ENCODE data around the gene RSPH6A. TPM values are rescaled to one million over a fixed set of nuclear protein-coding genes. Genes with fewer than 3 reads are reported as not detected.

The RSPH6A gene
- total and polyA plus RNA-seq, 2 of the 13 experiments (the other 11 are each of a cell fraction or from before 2014, with no cell fraction given): 0.07 TPM; not detected in 1

DNA sequence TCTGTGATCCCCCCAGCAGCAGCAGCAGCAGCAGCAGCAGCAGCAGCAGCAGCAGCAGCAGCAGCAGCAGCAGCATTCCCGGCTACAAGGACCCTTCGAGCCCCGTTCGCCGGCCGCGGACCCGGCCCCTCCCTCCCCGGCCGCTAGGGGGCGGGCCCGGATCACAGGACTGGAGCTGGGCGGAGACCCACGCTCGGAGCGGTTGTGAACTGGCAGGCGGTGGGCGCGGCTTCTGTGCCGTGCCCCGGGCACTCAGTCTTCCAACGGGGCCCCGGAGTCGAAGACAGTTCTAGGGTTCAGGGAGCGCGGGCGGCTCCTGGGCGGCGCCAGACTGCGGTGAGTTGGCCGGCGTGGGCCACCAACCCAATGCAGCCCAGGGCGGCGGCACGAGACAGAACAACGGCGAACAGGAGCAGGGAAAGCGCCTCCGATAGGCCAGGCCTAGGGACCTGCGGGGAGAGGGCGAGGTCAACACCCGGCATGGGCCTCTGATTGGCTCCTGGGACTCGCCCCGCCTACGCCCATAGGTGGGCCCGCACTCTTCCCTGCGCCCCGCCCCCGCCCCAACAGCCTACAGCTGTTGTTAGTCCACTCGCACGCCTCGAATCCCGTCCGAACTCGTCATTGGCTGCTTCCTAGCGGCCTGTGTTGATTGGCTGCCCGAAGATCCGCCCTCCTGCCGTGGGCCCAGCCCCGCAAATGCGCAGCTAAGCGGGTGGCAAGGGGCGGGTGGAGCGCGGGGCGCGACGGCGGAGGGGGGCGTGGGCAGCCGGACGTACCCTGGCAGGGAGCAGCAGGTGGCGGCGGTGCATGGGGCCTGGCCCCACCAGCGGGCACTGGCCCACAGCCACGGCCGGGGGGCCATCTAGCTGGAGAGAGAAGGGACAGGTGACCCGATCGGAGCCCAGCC is 44.7 kb downstream of the RSPH6A start (continued):
- TF ChIP-seq, protein P1, sequence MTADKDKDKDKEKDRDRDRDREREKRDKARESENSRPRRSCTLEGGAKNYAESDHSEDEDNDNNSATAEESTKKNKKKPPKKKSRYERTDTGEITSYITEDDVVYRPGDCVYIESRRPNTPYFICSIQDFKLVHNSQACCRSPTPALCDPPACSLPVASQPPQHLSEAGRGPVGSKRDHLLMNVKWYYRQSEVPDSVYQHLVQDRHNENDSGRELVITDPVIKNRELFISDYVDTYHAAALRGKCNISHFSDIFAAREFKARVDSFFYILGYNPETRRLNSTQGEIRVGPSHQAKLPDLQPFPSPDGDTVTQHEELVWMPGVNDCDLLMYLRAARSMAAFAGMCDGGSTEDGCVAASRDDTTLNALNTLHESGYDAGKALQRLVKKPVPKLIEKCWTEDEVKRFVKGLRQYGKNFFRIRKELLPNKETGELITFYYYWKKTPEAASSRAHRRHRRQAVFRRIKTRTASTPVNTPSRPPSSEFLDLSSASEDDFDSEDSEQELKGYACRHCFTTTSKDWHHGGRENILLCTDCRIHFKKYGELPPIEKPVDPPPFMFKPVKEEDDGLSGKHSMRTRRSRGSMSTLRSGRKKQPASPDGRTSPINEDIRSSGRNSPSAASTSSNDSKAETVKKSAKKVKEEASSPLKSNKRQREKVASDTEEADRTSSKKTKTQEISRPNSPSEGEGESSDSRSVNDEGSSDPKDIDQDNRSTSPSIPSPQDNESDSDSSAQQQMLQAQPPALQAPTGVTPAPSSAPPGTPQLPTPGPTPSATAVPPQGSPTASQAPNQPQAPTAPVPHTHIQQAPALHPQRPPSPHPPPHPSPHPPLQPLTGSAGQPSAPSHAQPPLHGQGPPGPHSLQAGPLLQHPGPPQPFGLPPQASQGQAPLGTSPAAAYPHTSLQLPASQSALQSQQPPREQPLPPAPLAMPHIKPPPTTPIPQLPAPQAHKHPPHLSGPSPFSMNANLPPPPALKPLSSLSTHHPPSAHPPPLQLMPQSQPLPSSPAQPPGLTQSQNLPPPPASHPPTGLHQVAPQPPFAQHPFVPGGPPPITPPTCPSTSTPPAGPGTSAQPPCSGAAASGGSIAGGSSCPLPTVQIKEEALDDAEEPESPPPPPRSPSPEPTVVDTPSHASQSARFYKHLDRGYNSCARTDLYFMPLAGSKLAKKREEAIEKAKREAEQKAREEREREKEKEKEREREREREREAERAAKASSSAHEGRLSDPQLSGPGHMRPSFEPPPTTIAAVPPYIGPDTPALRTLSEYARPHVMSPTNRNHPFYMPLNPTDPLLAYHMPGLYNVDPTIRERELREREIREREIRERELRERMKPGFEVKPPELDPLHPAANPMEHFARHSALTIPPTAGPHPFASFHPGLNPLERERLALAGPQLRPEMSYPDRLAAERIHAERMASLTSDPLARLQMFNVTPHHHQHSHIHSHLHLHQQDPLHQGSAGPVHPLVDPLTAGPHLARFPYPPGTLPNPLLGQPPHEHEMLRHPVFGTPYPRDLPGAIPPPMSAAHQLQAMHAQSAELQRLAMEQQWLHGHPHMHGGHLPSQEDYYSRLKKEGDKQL (CRISPR knock-in tag; IDR thresholded peaks at IDR 0.05; ENCODE audit: low read depth): 0 out of 2 replicates have a peak, but pooled peaks have one; percentile 3
- TF ChIP-seq, protein P2, sequence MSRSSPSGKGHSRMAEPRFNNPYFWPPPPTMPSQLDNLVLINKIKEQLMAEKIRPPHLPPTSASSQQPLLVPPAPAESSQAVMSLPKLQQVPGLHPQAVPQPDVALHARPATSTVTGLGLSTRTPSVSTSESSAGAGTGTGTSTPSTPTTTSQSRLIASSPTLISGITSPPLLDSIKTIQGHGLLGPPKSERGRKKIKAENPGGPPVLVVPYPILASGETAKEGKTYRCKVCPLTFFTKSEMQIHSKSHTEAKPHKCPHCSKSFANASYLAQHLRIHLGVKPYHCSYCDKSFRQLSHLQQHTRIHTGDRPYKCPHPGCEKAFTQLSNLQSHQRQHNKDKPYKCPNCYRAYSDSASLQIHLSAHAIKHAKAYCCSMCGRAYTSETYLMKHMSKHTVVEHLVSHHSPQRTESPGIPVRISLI (CRISPR knock-in tag; IDR thresholded peaks at IDR 0.05; ENCODE audit: borderline replicate concordance): no peak
- peak; percentile 58; the same call in 1 of the 2 replicates for TF ChIP-seq KLF12 (CRISPR knock-in tag; IDR thresholded peaks at IDR 0.05; ENCODE audit: borderline replicate concordance)
- TF ChIP-seq, protein P3, sequence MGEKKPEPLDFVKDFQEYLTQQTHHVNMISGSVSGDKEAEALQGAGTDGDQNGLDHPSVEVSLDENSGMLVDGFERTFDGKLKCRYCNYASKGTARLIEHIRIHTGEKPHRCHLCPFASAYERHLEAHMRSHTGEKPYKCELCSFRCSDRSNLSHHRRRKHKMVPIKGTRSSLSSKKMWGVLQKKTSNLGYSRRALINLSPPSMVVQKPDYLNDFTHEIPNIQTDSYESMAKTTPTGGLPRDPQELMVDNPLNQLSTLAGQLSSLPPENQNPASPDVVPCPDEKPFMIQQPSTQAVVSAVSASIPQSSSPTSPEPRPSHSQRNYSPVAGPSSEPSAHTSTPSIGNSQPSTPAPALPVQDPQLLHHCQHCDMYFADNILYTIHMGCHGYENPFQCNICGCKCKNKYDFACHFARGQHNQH (CRISPR knock-in tag; IDR thresholded peaks at IDR 0.05): peak; percentile 89
- TF ChIP-seq ZNF354B (CRISPR knock-in tag; IDR thresholded peaks at IDR 0.05): no peak
- TF ChIP-seq ZNF776 (CRISPR knock-in tag; IDR thresholded peaks at IDR 0.05): peak; percentile 44; the same call in 1 of the 2 replicates
- TF ChIP-seq HOXA3 (CRISPR knock-in tag; IDR thresholded peaks at IDR 0.05): no peak; the same call in 1 of the 2 replicates
- TF ChIP-seq ZNF747 (CRISPR knock-in tag; IDR thresholded peaks at IDR 0.05; ENCODE audit: borderline replicate concordance): peak; percentile 71
- TF ChIP-seq ZNF883 (CRISPR knock-in tag; IDR thresholded peaks at IDR 0.05; ENCODE audit: not compliant biosample characterization): peak; percentile 75
- no peak for TF ChIP-seq ZNF672 (CRISPR knock-in tag; IDR thresholded peaks at IDR 0.05)
- TF ChIP-seq ZNF572 (CRISPR knock-in tag; IDR thresholded peaks at IDR 0.05): no peak
- TF ChIP-seq, protein P4, sequence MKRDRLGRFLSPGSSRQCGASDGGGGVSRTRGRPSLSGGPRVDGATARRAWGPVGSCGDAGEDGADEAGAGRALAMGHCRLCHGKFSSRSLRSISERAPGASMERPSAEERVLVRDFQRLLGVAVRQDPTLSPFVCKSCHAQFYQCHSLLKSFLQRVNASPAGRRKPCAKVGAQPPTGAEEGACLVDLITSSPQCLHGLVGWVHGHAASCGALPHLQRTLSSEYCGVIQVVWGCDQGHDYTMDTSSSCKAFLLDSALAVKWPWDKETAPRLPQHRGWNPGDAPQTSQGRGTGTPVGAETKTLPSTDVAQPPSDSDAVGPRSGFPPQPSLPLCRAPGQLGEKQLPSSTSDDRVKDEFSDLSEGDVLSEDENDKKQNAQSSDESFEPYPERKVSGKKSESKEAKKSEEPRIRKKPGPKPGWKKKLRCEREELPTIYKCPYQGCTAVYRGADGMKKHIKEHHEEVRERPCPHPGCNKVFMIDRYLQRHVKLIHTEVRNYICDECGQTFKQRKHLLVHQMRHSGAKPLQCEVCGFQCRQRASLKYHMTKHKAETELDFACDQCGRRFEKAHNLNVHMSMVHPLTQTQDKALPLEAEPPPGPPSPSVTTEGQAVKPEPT (CRISPR knock-in tag; IDR thresholded peaks at IDR 0.05; ENCODE audit: low read depth): no peak
- peak; percentile 72; the same call in 1 of the 2 replicates for TF ChIP-seq TBX3 (IDR thresholded peaks at IDR 0.05; ENCODE audit: borderline replicate concordance)
- TF ChIP-seq MXD4 (CRISPR knock-in tag; IDR thresholded peaks at IDR 0.05): peak; percentile 87
- TF ChIP-seq ZNF251 (CRISPR knock-in tag; IDR thresholded peaks at IDR 0.05): no peak
- TF ChIP-seq HDAC2 (CRISPR knock-in tag; IDR thresholded peaks at IDR 0.05): peak; percentile 53
- no peak for TF ChIP-seq FOXJ3 (CRISPR knock-in tag; IDR thresholded peaks at IDR 0.05; ENCODE audit: borderline replicate concordance)
- TF ChIP-seq SMC3 (IDR thresholded peaks at IDR 0.05; ENCODE audit: low read length): no peak
- TF ChIP-seq PPARG (CRISPR knock-in tag; conservative IDR thresholded peaks at IDR 0.05): peak; percentile 43; the same call in 1 of the 2 replicates
- TF ChIP-seq ZFP36L1 (CRISPR knock-in tag; IDR thresholded peaks at IDR 0.05): peak; percentile 84; the same call in 1 of the 2 replicates

All from HepG2 (cell line).